Peyer's patch (tissue), 4 donors: ENCODE data around the gene KAZN. TPM values are rescaled to one million over a fixed set of nuclear protein-coding genes. Genes with fewer than 3 reads are reported as not detected.

ENCODE experiments used
- DNase-seq, 3 donors: peaks; one replicate each; pipeline ENCODE4 v3.0.0-alpha.2; 2017 to 2019
- H3K27ac ChIP-seq, 4 donors: fragments of 200-600 bp; sonication (generic); one replicate each; pipeline ENCODE4 v1.5.1; 2016 to 2019
- H3K27me3 ChIP-seq, 2 donors: fragments of 200-600 bp; sonication (generic); one replicate each; pipeline ENCODE4 v1.5.1; 2019
- H3K36me3 ChIP-seq, 3 donors: fragments of 200-600 bp; sonication (generic); one replicate each; pipeline ENCODE4 v1.5.1; 2016 to 2019
- H3K4me1 ChIP-seq, 4 donors: fragments of 200-600 bp; sonication (generic); one replicate each; pipeline ENCODE4 v1.5.1; 2016 to 2019
- H3K4me3 ChIP-seq, 4 donors: fragments of 200-600 bp; sonication (generic); 1 replicate in 3 of 4; 2 replicates in 1 of 4; pipeline ENCODE4 v1.5.1; 2016 to 2019; ENCODE audit warnings: mild to moderate bottlenecking in 1 of 4
- H3K9me3 ChIP-seq, 4 donors: fragments of 200-600 bp; sonication (generic); one replicate each; pipeline ENCODE4 v1.5.1; 2016 to 2019; ENCODE audit warnings: mild to moderate bottlenecking in 1 of 4
- CTCF ChIP-seq, 6 experiments: fragments of 450-650 bp in 4 of 6; fragments of 200-600 bp in 2 of 6; sonication (generic) in 1 of 6; IDR thresholded peaks; one replicate each; pipeline ENCODE4 v1.5.1; 2017 to 2019; ENCODE audit warnings: antibody characterized with exemption in 6 of 6, mild to moderate bottlenecking in 3 of 6, moderate library complexity in 1 of 6
- POLR2A ChIP-seq, 2 donors: fragments of 450-650 bp; IDR thresholded peaks; one replicate each; pipeline ENCODE4 v1.5.1; 2017; ENCODE audit warnings: antibody characterized with exemption in 2 of 2, mild to moderate bottlenecking in 2 of 2, moderate library complexity in 2 of 2
- total RNA-seq, 4 donors: library from RNA; depleted of rRNA; stranded (reverse); fragments of >200 nt; gene quantifications; one replicate each; pipeline ENCODE4 v1.1.0, GENCODE V29; 2016

Gene KAZN
- total RNA-seq, 4 donors from 2014 or later = 14.9 to 25.5 (median 21.7) TPM

GRCh38 chr1:14926818-14927575 lies 328.5 kb downstream of the KAZN start:
- Histone ChIP-seq H3K27me3 (no peaks in the 10 kb centered on the region), H3K36me3 (no peaks in the 10 kb centered on the region), H3K4me1 (peaks cover 3 to 33% (median 6%) of the 10 kb centered on the region in 4 donors), H3K4me3 (no peak overlapping the region), H3K27ac (no peak overlapping the region), H3K9me3 (no peaks in the 10 kb centered on the region)
- TF ChIP-seq CTCF (IDR thresholded peaks at IDR 0.05) (no peak), POLR2A (IDR thresholded peaks at IDR 0.05) (no peak)
- no peak for DNase-seq

- Histone ChIP-seq H3K9me3 (no peaks in the 10 kb centered on the region), H3K4me1 (peaks cover 3 to 33% (median 6%) of the 10 kb centered on the region in 4 donors), H3K27ac (no peak overlapping the region), H3K27me3 (no peaks in the 10 kb centered on the region), H3K4me3 (no peak overlapping the region), H3K36me3 (no peaks in the 10 kb centered on the region)
- DNase-seq = no peak
- TF ChIP-seq CTCF (IDR thresholded peaks at IDR 0.05) (no peak), POLR2A (IDR thresholded peaks at IDR 0.05) (no peak)
Observed at GRCh38 chr1:14928412-14928811, 329.9 kb downstream of the KAZN start.

- Histone ChIP-seq H3K36me3 (no peaks in the 10 kb centered on the region), H3K27me3 (no peaks in the 10 kb centered on the region), H3K4me3 (no peak overlapping the region), H3K4me1 (peaks cover 3 to 33% (median 6%) of the 10 kb centered on the region in 4 donors), H3K27ac (no peak overlapping the region), H3K9me3 (no peaks in the 10 kb centered on the region)
- no peak for DNase-seq
- no peak for TF ChIP-seq POLR2A (IDR thresholded peaks at IDR 0.05)
- TF ChIP-seq CTCF (IDR thresholded peaks at IDR 0.05) = no peak
Observed at GRCh38 chr1:14928886-14929546, 330.5 kb downstream of the KAZN start.

- Histone ChIP-seq H3K36me3 (no peaks in the 10 kb centered on the region), H3K4me3 (no peak overlapping the region), H3K27ac (peak overlapping the region in 1 of 4 donors; percentile 22), H3K9me3 (no peaks in the 10 kb centered on the region), H3K27me3 (no peaks in the 10 kb centered on the region), H3K4me1 (peaks cover 3 to 31% (median 5%) of the 10 kb centered on the region in 4 donors)
- no peak for TF ChIP-seq POLR2A (IDR thresholded peaks at IDR 0.05)
- no peak for TF ChIP-seq CTCF (IDR thresholded peaks at IDR 0.05)
- peak in 2 of 3 donors; percentile 76 to 79 for DNase-seq
Observed at GRCh38 chr1:14929547-14930246, 331.2 kb downstream of the KAZN start.

GRCh38 chr1:14930247-14930965 lies 331.9 kb downstream of the KAZN start:
- TF ChIP-seq POLR2A (IDR thresholded peaks at IDR 0.05) (no peak), CTCF (IDR thresholded peaks at IDR 0.05) (no peak)
- H3K27ac ChIP-seq = no peak overlapping the region
- no peak for DNase-seq

More at GRCh38 chr1:14930247-14930965, 331.9 kb downstream of the KAZN start:
- peaks cover 0 to 24% (median 3%) of the 10 kb centered on the region in 4 donors for H3K4me1 ChIP-seq
- no peaks in the 10 kb centered on the region for H3K36me3 ChIP-seq
- no peaks in the 10 kb centered on the region for H3K9me3 ChIP-seq
- H3K4me3 ChIP-seq = no peak overlapping the region
- H3K27me3 ChIP-seq = no peaks in the 10 kb centered on the region
